Measurements from ENCODE around the gene PIGO. TPM values are rescaled to one million over a fixed set of nuclear protein-coding genes. Genes with fewer than 3 reads are reported as not detected.

The PIGO gene
- total and polyA plus RNA-seq, 2 experiments from 2014 or later, result 11.2 to 18.9 TPM

GRCh38 chr9:35075358-35075757 lies 21.0 kb downstream of the PIGO start:
- no peak for TF ChIP-seq STAT1 (IDR thresholded peaks at IDR 0.05; ENCODE audit: unreplicated experiment)
- Histone ChIP-seq H3K4me1 (ENCODE audit: insufficient read depth) (peaks cover 13% of the 10 kb centered on the region), H3F3A (replicated peaks; ENCODE audit: low read depth) (peaks cover 7% of the 10 kb centered on the region), H3K9me2 (ENCODE audit: insufficient read depth) (no peaks in the 10 kb centered on the region), H3K36me3 (ENCODE audit: insufficient read depth) (peaks cover 3% of the 10 kb centered on the region; the same call in 1 of the 2 replicates), H4K20me1 (replicated peaks; ENCODE audit: insufficient read depth) (peaks cover 10% of the 10 kb centered on the region), H3K79me2 (replicated peaks; ENCODE audit: insufficient read depth) (peaks cover 38% of the 10 kb centered on the region), H3K4me3 (no peak overlapping the region), H3K4me2 (no peak overlapping the region), H3K27me3 (ENCODE audit: insufficient read depth) (no peaks in the 10 kb centered on the region), H3K27ac (ENCODE audit: low read depth) (no peak overlapping the region), H2AFZ (no peak overlapping the region)
- no peak overlapping the region for H3K27ac Mint-ChIP-seq
- H3K4me3 Mint-ChIP-seq, result no peak overlapping the region
- peaks cover 26% of the 10 kb centered on the region for H3K4me1 Mint-ChIP-seq
- peaks cover 14% of the 10 kb centered on the region for H3K27me3 Mint-ChIP-seq (ENCODE audit: insufficient read depth, low read depth, poor library complexity)
- H3K36me3 Mint-ChIP-seq (ENCODE audit: low read depth), result peaks cover 65% of the 10 kb centered on the region
- H3K9me3 Mint-ChIP-seq, result 0 out of 3 replicates have a peak, but pooled peaks cover 2% of the 10 kb centered on the region
- DNase-seq (ENCODE audit: low spot score) (no peak), ATAC-seq (no peak)

- DNase-seq (ENCODE audit: low spot score) (no peak), ATAC-seq (no peak)
- Histone ChIP-seq H3K36me3 (ENCODE audit: insufficient read depth) (peaks cover 3% of the 10 kb centered on the region; the same call in 1 of the 2 replicates), H3K4me3 (no peak overlapping the region), H3K79me2 (replicated peaks; ENCODE audit: insufficient read depth) (peaks cover 44% of the 10 kb centered on the region), H3K9me2 (ENCODE audit: insufficient read depth) (no peaks in the 10 kb centered on the region), H3K27ac (ENCODE audit: low read depth) (no peak overlapping the region), H3K4me1 (ENCODE audit: insufficient read depth) (peaks cover 19% of the 10 kb centered on the region), H3K4me2 (no peak overlapping the region), H4K20me1 (replicated peaks; ENCODE audit: insufficient read depth) (peaks cover 15% of the 10 kb centered on the region), H2AFZ (no peak overlapping the region), H3K27me3 (ENCODE audit: insufficient read depth) (no peaks in the 10 kb centered on the region), H3F3A (replicated peaks; ENCODE audit: low read depth) (peaks cover 7% of the 10 kb centered on the region)
- Mint-ChIP-seq H3K27ac (no peak overlapping the region), H3K9me3 (0 out of 3 replicates have a peak, but pooled peaks cover 2% of the 10 kb centered on the region), H3K4me1 (peaks cover 31% of the 10 kb centered on the region), H3K27me3 (ENCODE audit: insufficient read depth, low read depth, poor library complexity) (peaks cover 11% of the 10 kb centered on the region), H3K4me3 (no peak overlapping the region), H3K36me3 (ENCODE audit: low read depth) (peaks cover 69% of the 10 kb centered on the region)
- TF ChIP-seq ZNF114 (CRISPR knock-in tag; IDR thresholded peaks at IDR 0.05) (no peak), EZH2 (IDR thresholded peaks at IDR 0.05; ENCODE audit: low read depth, unreplicated experiment) (no peak), ZNF331 (CRISPR knock-in tag; IDR thresholded peaks at IDR 0.05; ENCODE audit: low read depth) (no peak), NANOG (IDR thresholded peaks at IDR 0.05; ENCODE audit: borderline replicate concordance) (no peak), ETS1 (IDR thresholded peaks at IDR 0.05) (no peak), CTCF (conservative IDR thresholded peaks at IDR 0.05; ENCODE audit: low read depth in 2 of 2) (no peak), STAT1 (IDR thresholded peaks at IDR 0.05; ENCODE audit: unreplicated experiment) (no peak), POLR2AphosphoS5 (IDR thresholded peaks at IDR 0.05; ENCODE audit: low read depth) (no peak), EZH2phosphoT487 (IDR thresholded peaks at IDR 0.05; ENCODE audit: unreplicated experiment) (no peak), REST (IDR thresholded peaks at IDR 0.05; ENCODE audit: unreplicated experiment) (no peak)
Measured at GRCh38 chr9:35074791-35075190, 21.6 kb downstream of the PIGO start.

Measured in GM23338 (cell line).